Stomach (tissue), 9 donors: ENCODE data around the gene GALNT2. TPM values are rescaled to one million over a fixed set of nuclear protein-coding genes. Genes with fewer than 3 reads are reported as not detected.

Source experiments
- DNase-seq, 2 donors: peaks; one replicate each; pipeline versions ENCODE4 v3.0.0 to v3.0.0-alpha.2; 2013 to 2019
- H3K27ac ChIP-seq, 5 donors: fragments of 200-600 bp in 4 of 5; sonication (generic) in 4 of 5; one replicate each; pipeline ENCODE4 v1.5.1; 2013 to 2019; ENCODE audit warnings: mild to moderate bottlenecking in 1 of 5, moderate library complexity in 1 of 5
- H3K27me3 ChIP-seq, 3 donors: fragments of 200-600 bp; sonication (generic); one replicate each; pipeline ENCODE4 v1.5.1; 2017 to 2019; ENCODE audit warnings: mixed run types in 1 of 3
- H3K36me3 ChIP-seq, 4 donors: fragments of 200-600 bp; sonication (generic); 1 replicate in 3 of 4; 2 replicates in 1 of 4; pipeline ENCODE4 v1.5.1; 2016 to 2019
- H3K4me1 ChIP-seq, 4 donors: fragments of 200-600 bp; sonication (generic); one replicate each; pipeline ENCODE4 v1.5.1; 2016 to 2019
- H3K4me3 ChIP-seq, 4 donors: fragments of 200-600 bp; sonication (generic) in 3 of 4; one replicate each; pipeline ENCODE4 v1.5.1; 2016 to 2019; ENCODE audit warnings: mild to moderate bottlenecking in 1 of 4
- H3K9me3 ChIP-seq, 4 donors: fragments of 200-600 bp; sonication (generic); one replicate each; pipeline ENCODE4 v1.5.1; 2016 to 2019
- EP300 ChIP-seq: sonication (generic); formaldehyde crosslinking; IDR thresholded peaks from one replicate; pipeline ENCODE4 v1.6.1; 2017; ENCODE audit warnings: antibody characterized with exemption
- POLR2A ChIP-seq, 4 donors: fragments of 450-650 bp; IDR thresholded peaks; one replicate each; pipeline ENCODE4 v1.6.1; 2016; ENCODE audit warnings: antibody characterized with exemption in 4 of 4, control low read depth in 2 of 4, mild to moderate bottlenecking in 1 of 4, moderate library complexity in 1 of 4
- POLR2AphosphoS5 ChIP-seq, 3 donors: sonication (generic); formaldehyde crosslinking; IDR thresholded peaks; one replicate each; pipeline ENCODE4 v1.6.1; 2016; ENCODE audit warnings: antibody characterized with exemption in 3 of 3
- WGBS, 5 donors: extraction: QIAGEN DNeasy Blood & Tissue Kit in 3 of 5; methylation state at CpG; one replicate each; pipeline versions ENCODE4 v1.1.5 to v1.1.7; 2013 to 2018; 5-methylcytosine and 5-hydroxymethylcytosine counted together
- intact Hi-C: fragments of 100-400 bp; cut with DNase I; formaldehyde crosslinking; loops from one replicate; pipeline ENCODE4 v1.15.1; 2023; ENCODE audit warnings: low total_unique reads
- polyA plus RNA-seq, 3 donors: library from polyadenylated mRNA; stranded (reverse); fragments of 200-250 nt; gene quantifications; one replicate each; pipeline ENCODE4 v1.2.3, GENCODE V29; 2013
- total RNA-seq, 5 donors: library from RNA; depleted of rRNA; stranded (reverse); fragments of >200 nt; gene quantifications; one replicate each; pipeline versions ENCODE4 v1.1.0 to v1.2.3, GENCODE V29; 2014 to 2016
- TF ChIP-seq, protein P1 (sequence below), 7 experiments: fragments of 450-650 bp in 4 of 7; fragments of 200-600 bp in 3 of 7; sonication (generic) in 3 of 7; IDR thresholded peaks; one replicate each; pipeline ENCODE4 v1.5.1; 2016 to 2019; ENCODE audit warnings: antibody characterized with exemption in 7 of 7, control low read depth in 2 of 7, mild to moderate bottlenecking in 1 of 7
- donor health status: healthy with polysubstance abuse.
- donor health status: Bipolar disorder and iron deficiency.
- donor health status: healthy.

The GALNT2 gene
- total and polyA plus RNA-seq, 8 donors, result 5.5 to 101 (median 43.1) TPM

DNA sequence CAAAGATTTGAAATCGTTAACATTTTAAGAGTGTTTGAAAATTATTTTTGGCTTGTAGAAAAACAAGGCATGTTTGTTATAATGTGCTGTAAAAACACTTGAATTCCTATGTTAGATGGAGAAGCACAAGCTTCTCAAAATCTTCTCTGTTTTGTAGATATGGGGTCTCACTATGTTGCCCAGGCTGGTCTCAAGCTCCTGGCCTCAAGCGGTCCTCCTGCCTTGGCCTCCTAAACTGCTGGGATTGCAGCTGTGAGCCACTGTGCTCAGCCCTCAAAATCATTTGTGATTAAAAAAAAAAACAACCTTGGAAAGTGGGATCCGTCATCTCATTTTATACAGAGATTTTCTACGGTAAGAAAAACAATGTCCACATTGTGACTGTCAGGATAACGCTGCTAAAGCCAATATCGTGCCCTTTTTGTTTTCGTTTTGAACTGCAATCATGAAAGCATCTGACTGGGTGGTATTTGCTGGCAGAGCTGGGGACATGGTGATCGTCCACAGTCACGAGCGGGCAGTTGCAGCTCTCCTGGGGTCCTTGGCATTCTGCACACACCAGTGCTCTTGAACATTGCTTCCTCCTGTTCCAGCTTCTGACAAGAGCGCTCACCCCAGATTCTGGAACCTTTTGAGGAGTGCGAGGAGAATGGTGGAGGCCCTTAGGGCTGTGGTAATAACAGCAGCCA lies 246.6 kb downstream of the GALNT2 start:
- 71 to 78% (median 75%) methylated on average over 10 to 12 of the region's 12 CpGs for WGBS, 5 donors
- Histone ChIP-seq H3K4me3 (no peak overlapping the region), H3K4me1 (no peaks in the 10 kb centered on the region), H3K36me3 (no peaks in the 10 kb centered on the region), H3K9me3 (no peaks in the 10 kb centered on the region), H3K27me3 (peaks cover 0 to 16% (median 0%) of the 10 kb centered on the region in 3 donors), H3K27ac (no peak overlapping the region)
- intact Hi-C loops, result loop anchor here (5.0 kb wide), 1 partner anchor 651 kb away; no protein-coding TSS in a partner anchor
- DNase-seq, result no peak
- no peak for TF ChIP-seq POLR2AphosphoS5 (IDR thresholded peaks at IDR 0.05)
- TF ChIP-seq POLR2A (IDR thresholded peaks at IDR 0.05), result no peak
- TF ChIP-seq, protein P1, sequence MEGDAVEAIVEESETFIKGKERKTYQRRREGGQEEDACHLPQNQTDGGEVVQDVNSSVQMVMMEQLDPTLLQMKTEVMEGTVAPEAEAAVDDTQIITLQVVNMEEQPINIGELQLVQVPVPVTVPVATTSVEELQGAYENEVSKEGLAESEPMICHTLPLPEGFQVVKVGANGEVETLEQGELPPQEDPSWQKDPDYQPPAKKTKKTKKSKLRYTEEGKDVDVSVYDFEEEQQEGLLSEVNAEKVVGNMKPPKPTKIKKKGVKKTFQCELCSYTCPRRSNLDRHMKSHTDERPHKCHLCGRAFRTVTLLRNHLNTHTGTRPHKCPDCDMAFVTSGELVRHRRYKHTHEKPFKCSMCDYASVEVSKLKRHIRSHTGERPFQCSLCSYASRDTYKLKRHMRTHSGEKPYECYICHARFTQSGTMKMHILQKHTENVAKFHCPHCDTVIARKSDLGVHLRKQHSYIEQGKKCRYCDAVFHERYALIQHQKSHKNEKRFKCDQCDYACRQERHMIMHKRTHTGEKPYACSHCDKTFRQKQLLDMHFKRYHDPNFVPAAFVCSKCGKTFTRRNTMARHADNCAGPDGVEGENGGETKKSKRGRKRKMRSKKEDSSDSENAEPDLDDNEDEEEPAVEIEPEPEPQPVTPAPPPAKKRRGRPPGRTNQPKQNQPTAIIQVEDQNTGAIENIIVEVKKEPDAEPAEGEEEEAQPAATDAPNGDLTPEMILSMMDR (IDR thresholded peaks at IDR 0.05), result no peak
- TF ChIP-seq EP300, result no peak

DNA sequence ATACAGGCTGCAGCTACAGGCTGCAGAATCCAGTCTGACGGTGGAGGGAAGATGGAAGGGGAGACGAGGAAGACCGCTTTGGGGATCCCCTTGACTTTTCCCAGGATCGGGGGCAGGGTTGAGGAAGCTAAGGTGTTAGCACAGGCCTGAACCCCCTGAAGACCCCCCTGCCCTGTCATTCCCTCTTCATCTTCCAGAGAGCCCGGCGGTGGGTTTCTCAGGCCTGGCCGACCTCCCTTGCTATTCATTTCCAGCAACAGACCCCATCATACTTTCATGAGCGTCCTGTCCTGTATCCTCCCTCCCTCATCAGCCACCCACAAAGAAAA lies 247.1 kb downstream of the GALNT2 start:
- 81 to 86% (median 83%) methylated on average over 8 of the region's 8 CpGs for WGBS, 5 donors
- intact Hi-C loops, result loop anchor here (5.0 kb wide), 1 partner anchor 652 kb away; no protein-coding TSS in a partner anchor
- no peak overlapping the region for H3K27ac ChIP-seq
- TF ChIP-seq POLR2A (IDR thresholded peaks at IDR 0.05) (no peak), EP300 (no peak), POLR2AphosphoS5 (IDR thresholded peaks at IDR 0.05) (no peak)
- TF ChIP-seq, protein P1 (IDR thresholded peaks at IDR 0.05), result no peak
- DNase-seq, result no peak
- no peaks in the 10 kb centered on the region for H3K36me3 ChIP-seq
- no peaks in the 10 kb centered on the region for H3K4me1 ChIP-seq
- no peaks in the 10 kb centered on the region for H3K9me3 ChIP-seq
- H3K4me3 ChIP-seq, result no peak overlapping the region
- H3K27me3 ChIP-seq, result peaks cover 0 to 21% (median 0%) of the 10 kb centered on the region in 3 donors

DNA sequence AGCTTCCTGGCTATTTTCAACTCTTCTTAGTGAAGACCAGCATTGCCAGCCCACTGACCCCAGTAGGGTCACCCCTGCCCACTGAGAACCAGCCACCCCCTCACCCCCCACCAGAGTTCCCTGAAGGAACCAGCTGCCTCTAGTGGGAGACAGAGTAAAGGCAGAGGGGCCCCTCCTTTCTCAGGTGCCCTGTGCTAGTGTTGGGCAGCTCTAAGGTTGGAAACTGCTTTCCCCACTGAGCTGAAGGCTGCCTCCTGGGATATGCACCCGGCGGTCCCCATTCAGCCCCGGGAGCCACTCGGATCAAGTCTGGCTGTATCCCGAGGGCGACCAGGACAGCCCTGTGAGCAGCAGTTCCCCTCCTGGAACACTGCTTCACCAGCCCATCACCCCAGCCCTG lies 248.1 kb downstream of the GALNT2 start:
- H3K9me3 ChIP-seq, result no peaks in the 10 kb centered on the region
- TF ChIP-seq, protein P1 (IDR thresholded peaks at IDR 0.05), result no peak
- TF ChIP-seq POLR2A (IDR thresholded peaks at IDR 0.05), result no peak
- TF ChIP-seq POLR2AphosphoS5 (IDR thresholded peaks at IDR 0.05), result no peak
- TF ChIP-seq EP300, result no peak
- no peaks in the 10 kb centered on the region for H3K4me1 ChIP-seq
- DNase-seq, result no peak
- H3K36me3 ChIP-seq, result no peaks in the 10 kb centered on the region
- intact Hi-C loops, result no loop called here
- 76 to 89% (median 86%) methylated on average over 6 of the region's 6 CpGs for WGBS, 5 donors
- no peak overlapping the region for H3K27ac ChIP-seq
- peaks cover 0 to 25% (median 0%) of the 10 kb centered on the region in 3 donors for H3K27me3 ChIP-seq
- no peak overlapping the region for H3K4me3 ChIP-seq

DNA sequence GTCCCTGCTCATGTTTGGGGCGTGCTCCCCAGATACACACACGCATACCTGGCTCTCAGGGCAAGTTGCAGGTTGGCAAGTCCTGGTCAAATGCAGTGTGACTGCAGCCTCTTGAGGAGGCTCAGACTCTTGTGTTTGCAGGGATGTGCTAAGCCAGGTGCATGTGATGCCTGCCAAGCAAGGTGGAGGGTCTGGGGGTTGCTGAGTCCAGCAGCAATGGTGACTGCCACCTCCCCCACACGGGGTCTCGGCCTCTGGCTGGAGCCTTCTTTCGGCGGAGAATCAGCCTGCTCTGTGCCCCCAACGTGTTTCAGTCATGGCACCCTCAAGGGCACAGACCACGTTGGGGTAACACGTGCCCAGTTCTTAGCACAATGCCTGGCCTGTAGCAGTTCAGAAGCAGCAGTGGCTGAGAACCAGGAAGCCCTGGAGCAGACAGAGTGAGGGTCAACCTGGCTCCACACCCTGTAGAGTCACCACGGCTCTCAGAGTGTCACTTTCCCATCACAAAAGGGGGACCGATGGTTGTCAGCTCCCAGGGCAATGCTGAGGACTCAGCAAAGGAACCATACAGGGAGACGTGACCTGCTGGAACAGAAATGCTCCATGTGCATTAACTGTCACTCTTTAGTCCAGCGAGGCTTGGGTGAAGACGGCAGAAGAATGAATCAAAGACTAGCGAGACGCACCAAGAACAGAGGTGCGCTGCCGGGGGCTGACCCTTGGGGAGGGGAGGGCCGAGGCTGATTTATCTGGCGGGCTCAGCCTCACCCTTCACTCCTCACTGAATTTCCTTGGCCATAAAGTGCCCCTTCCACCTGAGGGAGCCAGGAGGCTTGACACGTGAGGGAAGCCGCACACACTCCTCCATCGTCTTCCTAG lies 250.1 kb downstream of the GALNT2 start:
- WGBS, 5 donors, result 77 to 83% (median 80%) methylated on average over 17 to 23 of the region's 23 CpGs
- intact Hi-C loops, result no loop called here
- DNase-seq, result no peak
- Histone ChIP-seq H3K4me3 (no peak overlapping the region), H3K27me3 (peaks cover 0 to 25% (median 0%) of the 10 kb centered on the region in 3 donors), H3K9me3 (no peaks in the 10 kb centered on the region), H3K27ac (no peak overlapping the region), H3K36me3 (no peaks in the 10 kb centered on the region), H3K4me1 (no peaks in the 10 kb centered on the region)
- TF ChIP-seq, protein P1 (IDR thresholded peaks at IDR 0.05), result no peak
- TF ChIP-seq POLR2AphosphoS5 (IDR thresholded peaks at IDR 0.05) (no peak), POLR2A (IDR thresholded peaks at IDR 0.05) (no peak), EP300 (no peak)
